ENCODE measurements around the gene DNAJC6. TPM values are rescaled to one million over a fixed set of nuclear protein-coding genes. Genes with fewer than 3 reads are reported as not detected.

DNAJC6 gene
- total and polyA plus RNA-seq, 7 donors: 0.09 to 2.2 (median 0.46) TPM

- H3K27me3 ChIP-seq (ENCODE audit: insufficient read depth in 3 of 3, low read length in 2 of 3): peaks cover 0 to 27% (median 4%) of the 10 kb centered on the region in 3 donors
- no peaks in the 10 kb centered on the region for H3K36me3 ChIP-seq (ENCODE audit: insufficient read depth in 1 of 2, low read depth in 1 of 2)
- H3K27ac ChIP-seq: no peak overlapping the region
- H3K4me1 ChIP-seq: peaks cover 8% of the 10 kb centered on the region
- peak in 1 of 4 donors; percentile 30 for ATAC-seq
- no peaks in the 10 kb centered on the region for H3K9me3 ChIP-seq
- intact Hi-C loops (cut with DNase I): no loop called here
- H3K4me3 ChIP-seq: peak overlapping the region; percentile 59
- 10 to 14% (median 10%) methylated on average over 15 of the region's 15 CpGs for WGBS, 3 donors
- TF ChIP-seq, protein P1, sequence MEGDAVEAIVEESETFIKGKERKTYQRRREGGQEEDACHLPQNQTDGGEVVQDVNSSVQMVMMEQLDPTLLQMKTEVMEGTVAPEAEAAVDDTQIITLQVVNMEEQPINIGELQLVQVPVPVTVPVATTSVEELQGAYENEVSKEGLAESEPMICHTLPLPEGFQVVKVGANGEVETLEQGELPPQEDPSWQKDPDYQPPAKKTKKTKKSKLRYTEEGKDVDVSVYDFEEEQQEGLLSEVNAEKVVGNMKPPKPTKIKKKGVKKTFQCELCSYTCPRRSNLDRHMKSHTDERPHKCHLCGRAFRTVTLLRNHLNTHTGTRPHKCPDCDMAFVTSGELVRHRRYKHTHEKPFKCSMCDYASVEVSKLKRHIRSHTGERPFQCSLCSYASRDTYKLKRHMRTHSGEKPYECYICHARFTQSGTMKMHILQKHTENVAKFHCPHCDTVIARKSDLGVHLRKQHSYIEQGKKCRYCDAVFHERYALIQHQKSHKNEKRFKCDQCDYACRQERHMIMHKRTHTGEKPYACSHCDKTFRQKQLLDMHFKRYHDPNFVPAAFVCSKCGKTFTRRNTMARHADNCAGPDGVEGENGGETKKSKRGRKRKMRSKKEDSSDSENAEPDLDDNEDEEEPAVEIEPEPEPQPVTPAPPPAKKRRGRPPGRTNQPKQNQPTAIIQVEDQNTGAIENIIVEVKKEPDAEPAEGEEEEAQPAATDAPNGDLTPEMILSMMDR (IDR thresholded peaks at IDR 0.05): no peak
- DNase-seq: no peak
Measured at GRCh38 chr1:65264197-65264929, 45.0 kb upstream of the DNAJC6 start.

- Histone ChIP-seq H3K9me3 (no peaks in the 10 kb centered on the region), H3K4me1 (peaks cover 8% of the 10 kb centered on the region), H3K36me3 (ENCODE audit: insufficient read depth in 1 of 2, low read depth in 1 of 2) (no peaks in the 10 kb centered on the region), H3K27me3 (ENCODE audit: insufficient read depth in 3 of 3, low read length in 2 of 3) (peaks cover 0 to 27% (median 4%) of the 10 kb centered on the region in 3 donors), H3K4me3 (peak overlapping the region; percentile 59), H3K27ac (no peak overlapping the region)
- WGBS, 3 donors: 10% methylated on average over 7 of the region's 7 CpGs
- ATAC-seq (no peak), DNase-seq (no peak)
- intact Hi-C loops (cut with DNase I): no loop called here
- TF ChIP-seq, protein P1 (IDR thresholded peaks at IDR 0.05): no peak
Measured at GRCh38 chr1:65265296-65265650, 44.1 kb upstream of the DNAJC6 start.

DNA sequence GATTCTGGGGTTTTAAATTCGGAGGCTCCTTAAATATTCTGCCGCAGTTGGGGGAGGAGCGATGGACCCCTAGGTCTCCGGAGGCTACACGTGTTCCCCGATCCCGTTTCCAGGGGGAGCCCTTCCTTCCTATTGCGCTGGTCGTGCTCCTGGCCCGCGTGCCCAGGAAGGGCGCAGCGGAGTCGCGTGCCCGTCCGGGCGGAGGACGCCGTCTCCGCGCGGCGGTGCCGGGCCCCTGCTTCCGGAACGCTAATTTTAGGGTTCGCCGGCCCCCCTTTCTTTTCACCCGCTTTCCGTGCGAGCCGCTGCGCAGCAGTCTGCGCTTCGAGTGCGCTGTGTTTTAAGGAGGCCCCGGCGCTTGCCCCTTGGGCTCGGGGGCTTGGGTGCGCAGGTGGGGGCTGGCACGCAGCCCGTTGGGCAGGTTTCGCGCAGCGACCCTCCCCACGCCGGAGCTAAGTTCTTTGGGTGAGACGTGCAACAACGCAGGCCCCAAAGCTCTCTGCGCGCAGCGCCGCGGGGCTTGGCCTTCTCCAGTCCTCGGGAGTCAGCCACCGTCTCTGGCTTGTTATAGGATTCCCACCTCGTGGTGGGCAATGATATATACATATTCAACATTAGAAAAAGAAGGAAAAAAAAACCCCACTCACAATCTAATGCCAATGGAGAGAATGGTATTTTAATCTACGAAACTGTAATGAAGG lies 43.5 kb upstream of the DNAJC6 start:
- Histone ChIP-seq H3K4me3 (peak overlapping the region; percentile 59), H3K36me3 (ENCODE audit: insufficient read depth in 1 of 2, low read depth in 1 of 2) (no peaks in the 10 kb centered on the region), H3K4me1 (peaks cover 8% of the 10 kb centered on the region), H3K9me3 (no peaks in the 10 kb centered on the region), H3K27ac (no peak overlapping the region), H3K27me3 (ENCODE audit: insufficient read depth in 3 of 3, low read length in 2 of 3) (peaks cover 0 to 27% (median 4%) of the 10 kb centered on the region in 3 donors)
- no peak for DNase-seq
- TF ChIP-seq, protein P1 (IDR thresholded peaks at IDR 0.05): no peak
- peak in 3 of 4 donors; percentile 73 to 86 (median 81) for ATAC-seq
- 4 to 6% (median 5%) methylated on average over 58 to 59 of the region's 59 CpGs for WGBS, 3 donors
- intact Hi-C loops (cut with DNase I): no loop called here

GRCh38 chr1:65266476-65266875 lies 42.9 kb upstream of the DNAJC6 start:
- Histone ChIP-seq H3K4me3 (peak overlapping the region; percentile 59), H3K4me1 (peaks cover 8% of the 10 kb centered on the region), H3K27ac (no peak overlapping the region), H3K27me3 (ENCODE audit: insufficient read depth in 3 of 3, low read length in 2 of 3) (peaks cover 0 to 27% (median 4%) of the 10 kb centered on the region in 3 donors), H3K9me3 (no peaks in the 10 kb centered on the region), H3K36me3 (ENCODE audit: insufficient read depth in 1 of 2, low read depth in 1 of 2) (no peaks in the 10 kb centered on the region)
- intact Hi-C loops (cut with DNase I): no loop called here
- DNase-seq: no peak
- WGBS, 3 donors: 38 to 48% (median 38%) methylated on average over 1 of the region's 1 CpG
- TF ChIP-seq, protein P1 (IDR thresholded peaks at IDR 0.05): no peak
- no peak for ATAC-seq
